Lung (tissue), 12 donors: Measurements from ENCODE around the gene TSEN2. TPM values are rescaled to one million over a fixed set of nuclear protein-coding genes. Genes with fewer than 3 reads are reported as not detected.
A peak's percentile ranks its signal among the peaks of the same experiment; 100 is the strongest.

Experiments
- ATAC-seq: fragments of 200-7000 bp; cut with Tn5 transposase; one replicate; pipeline ENCODE4 v1.9.1; 2020; ENCODE audit warnings: moderate number of reproducible peaks; ENCODE audit not compliant: insufficient read depth, low FRiP score
- DNase-seq, 3 donors: peaks; one replicate each; pipeline ENCODE4 v3.0.0-alpha.2; 2013 to 2017
- H3K27ac ChIP-seq, 2 donors: one replicate each; pipeline ENCODE4 v1.5.1; 2013; ENCODE audit warnings: mild to moderate bottlenecking in 2 of 2, moderate library complexity in 2 of 2, control low read depth in 1 of 2, inconsistent platforms in 1 of 2, low read depth in 1 of 2, low read length in 1 of 2
- H3K27me3 ChIP-seq, 3 donors: one replicate each; pipeline ENCODE4 v1.5.1; 2013; ENCODE audit warnings: low read length in 2 of 3; ENCODE audit not compliant: control insufficient read depth in 3 of 3, insufficient read depth in 3 of 3
- H3K36me3 ChIP-seq, 4 donors: one replicate each; pipeline ENCODE4 v1.5.1; 2013; ENCODE audit warnings: low read length in 4 of 4, mild to moderate bottlenecking in 1 of 4, moderate library complexity in 1 of 4; ENCODE audit not compliant: control insufficient read depth in 4 of 4, insufficient read depth in 4 of 4
- H3K4me1 ChIP-seq, 5 donors: one replicate each; pipeline ENCODE4 v1.5.1; 2013; ENCODE audit warnings: low read length in 5 of 5, mild to moderate bottlenecking in 2 of 5, moderate library complexity in 1 of 5; ENCODE audit not compliant: control insufficient read depth in 5 of 5, insufficient read depth in 5 of 5
- H3K4me3 ChIP-seq: one replicate; pipeline ENCODE4 v1.5.1; 2013; ENCODE audit warnings: mild to moderate bottlenecking, control low read depth, moderate library complexity
- H3K9ac ChIP-seq, 2 donors: one replicate each; pipeline ENCODE4 v1.5.1; 2013; ENCODE audit warnings: low read length in 2 of 2, control low read depth in 1 of 2; ENCODE audit not compliant: insufficient read depth in 1 of 2
- H3K9me3 ChIP-seq, 4 donors: one replicate each; pipeline ENCODE4 v1.5.1; 2013; ENCODE audit warnings: low read length in 3 of 4, mild to moderate bottlenecking in 1 of 4, moderate library complexity in 1 of 4; ENCODE audit not compliant: control insufficient read depth in 4 of 4, insufficient read depth in 3 of 4
- WGBS, 2 donors: extraction: QIAGEN DNeasy Blood & Tissue Kit; methylation state at CpG; one replicate each; pipeline ENCODE4 v1.1.7; 2013; 5-methylcytosine and 5-hydroxymethylcytosine counted together
- polyA plus RNA-seq, 2 donors: library from polyadenylated mRNA; stranded (reverse); fragments of 200-250 nt; gene quantifications; one replicate each; pipeline ENCODE4 v1.2.1, GENCODE V29; 2013
- total RNA-seq, 2 donors: library from RNA; depleted of rRNA in 1 of 2; stranded (reverse); fragments of >200 nt in 1 of 2; gene quantifications; one replicate each; pipeline ENCODE4 v1.2.1, GENCODE V29; 2014 to 2021
- TF ChIP-seq, protein P1 (sequence below): IDR thresholded peaks from 2 replicates; pipeline ENCODE4 v1.5.1; 2012; ENCODE audit warnings: mild to moderate bottlenecking; ENCODE audit errors: control extremely low read depth, extremely low read depth
- donor health status: control.
- donor health status: control.
- donor health status: Bipolar disorder and iron deficiency.
- donor health status: healthy.
- donor health status: DM: yes; HTN: yes; CAD: no.

Gene TSEN2
- total and polyA plus RNA-seq, 4 donors = 9.0 to 16.7 (median 15.6) TPM

DNA sequence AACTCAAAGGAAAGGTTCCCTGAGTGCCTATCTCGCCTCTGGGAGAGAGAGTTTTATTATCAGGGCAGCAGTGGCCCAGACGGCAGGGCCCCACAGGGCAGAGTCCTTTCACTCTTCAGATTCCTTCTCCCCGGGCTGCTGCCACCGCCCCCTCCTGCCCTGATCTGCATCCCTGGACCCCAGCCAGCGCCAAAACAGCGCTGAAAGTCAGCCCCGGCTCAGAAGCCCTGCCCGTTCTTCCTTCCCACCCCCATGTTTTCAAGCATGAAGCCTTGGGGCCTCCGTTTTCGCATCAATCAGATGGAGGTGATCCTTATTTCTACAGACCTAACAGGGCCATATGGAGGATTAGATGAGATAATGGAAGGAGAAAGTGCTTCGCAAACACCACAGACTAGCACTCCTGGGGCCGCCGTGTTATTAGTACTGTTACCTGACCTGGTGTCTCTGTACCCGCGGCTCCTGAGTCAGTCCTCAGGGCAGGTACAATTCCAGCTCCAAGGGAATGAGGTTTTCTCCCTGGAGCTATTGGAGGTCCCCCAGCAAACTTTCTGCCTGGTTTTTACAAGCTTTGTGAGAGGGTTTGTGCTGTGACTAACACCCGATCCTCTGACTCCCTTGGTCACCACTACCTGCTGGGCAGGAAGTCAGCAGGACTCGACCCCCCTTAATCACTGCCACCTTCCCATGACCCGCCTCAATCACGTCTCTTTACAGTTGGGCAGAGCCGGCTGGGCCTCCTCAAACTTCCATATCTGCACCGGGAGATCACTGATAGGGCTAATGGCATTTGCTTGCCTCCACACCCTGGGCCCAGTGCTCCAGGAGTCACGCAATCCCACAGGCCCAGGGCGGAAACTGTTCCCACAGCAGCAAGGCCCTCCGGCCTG lies 39.5 kb upstream of the TSEN2 start:
- H3K4me1 ChIP-seq = peaks cover 0 to 46% (median 11%) of the 10 kb centered on the region in 5 donors
- H3K4me3 ChIP-seq = no peak overlapping the region
- H3K27ac ChIP-seq = no peak overlapping the region
- TF ChIP-seq, protein P1, sequence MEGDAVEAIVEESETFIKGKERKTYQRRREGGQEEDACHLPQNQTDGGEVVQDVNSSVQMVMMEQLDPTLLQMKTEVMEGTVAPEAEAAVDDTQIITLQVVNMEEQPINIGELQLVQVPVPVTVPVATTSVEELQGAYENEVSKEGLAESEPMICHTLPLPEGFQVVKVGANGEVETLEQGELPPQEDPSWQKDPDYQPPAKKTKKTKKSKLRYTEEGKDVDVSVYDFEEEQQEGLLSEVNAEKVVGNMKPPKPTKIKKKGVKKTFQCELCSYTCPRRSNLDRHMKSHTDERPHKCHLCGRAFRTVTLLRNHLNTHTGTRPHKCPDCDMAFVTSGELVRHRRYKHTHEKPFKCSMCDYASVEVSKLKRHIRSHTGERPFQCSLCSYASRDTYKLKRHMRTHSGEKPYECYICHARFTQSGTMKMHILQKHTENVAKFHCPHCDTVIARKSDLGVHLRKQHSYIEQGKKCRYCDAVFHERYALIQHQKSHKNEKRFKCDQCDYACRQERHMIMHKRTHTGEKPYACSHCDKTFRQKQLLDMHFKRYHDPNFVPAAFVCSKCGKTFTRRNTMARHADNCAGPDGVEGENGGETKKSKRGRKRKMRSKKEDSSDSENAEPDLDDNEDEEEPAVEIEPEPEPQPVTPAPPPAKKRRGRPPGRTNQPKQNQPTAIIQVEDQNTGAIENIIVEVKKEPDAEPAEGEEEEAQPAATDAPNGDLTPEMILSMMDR = no peak
- no peaks in the 10 kb centered on the region for H3K9me3 ChIP-seq
- no peak overlapping the region for H3K9ac ChIP-seq
- H3K27me3 ChIP-seq = no peaks in the 10 kb centered on the region
- WGBS, 2 donors = 70 to 73% methylated on average over 24 of the region's 24 CpGs
- DNase-seq (peak; percentile 65 to 68 (median 67)), ATAC-seq (no peak)
- no peaks in the 10 kb centered on the region for H3K36me3 ChIP-seq

DNA sequence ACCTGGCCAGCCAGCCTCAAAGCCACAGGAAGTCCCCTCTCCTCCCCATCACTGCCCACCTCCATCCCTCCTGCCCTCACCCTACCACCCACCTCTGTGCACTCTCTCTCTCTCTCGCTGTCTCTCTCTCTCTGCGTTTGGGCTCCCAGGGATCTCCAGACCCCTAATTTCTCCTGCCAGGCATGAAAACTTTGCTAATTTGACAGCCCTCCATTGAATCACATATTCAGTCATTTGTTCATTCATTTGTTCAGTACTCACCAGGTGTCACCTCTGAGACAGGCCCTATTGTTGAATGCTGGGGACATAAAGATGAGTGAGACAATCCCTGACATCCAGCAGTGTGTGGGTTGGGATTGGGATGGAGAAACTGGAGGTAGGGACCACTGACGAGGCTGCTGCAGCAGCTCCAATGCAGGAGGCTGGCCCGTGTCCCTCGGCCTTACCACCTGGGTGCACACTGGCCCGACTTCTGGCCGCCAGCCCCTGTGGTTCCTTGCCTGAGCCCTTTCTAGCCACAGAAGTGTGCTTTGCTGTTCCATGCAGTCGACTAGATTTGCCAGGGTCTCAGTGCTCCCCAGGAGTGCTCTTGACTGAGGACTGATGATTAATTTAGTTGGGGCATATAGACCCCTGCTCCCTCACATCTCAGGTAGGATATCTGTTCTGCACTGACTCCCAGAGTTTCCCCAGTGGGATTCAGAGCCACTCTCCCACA lies 38.6 kb upstream of the TSEN2 start:
- Histone ChIP-seq H3K36me3 (no peaks in the 10 kb centered on the region), H3K4me3 (no peak overlapping the region), H3K4me1 (peaks cover 0 to 37% (median 7%) of the 10 kb centered on the region in 5 donors), H3K9me3 (no peaks in the 10 kb centered on the region), H3K27ac (no peak overlapping the region), H3K27me3 (no peaks in the 10 kb centered on the region), H3K9ac (no peak overlapping the region)
- ATAC-seq = no peak
- DNase-seq = no peak
- 95 to 97% methylated on average over 8 of the region's 8 CpGs for WGBS, 2 donors
- TF ChIP-seq, protein P1 = no peak

DNA sequence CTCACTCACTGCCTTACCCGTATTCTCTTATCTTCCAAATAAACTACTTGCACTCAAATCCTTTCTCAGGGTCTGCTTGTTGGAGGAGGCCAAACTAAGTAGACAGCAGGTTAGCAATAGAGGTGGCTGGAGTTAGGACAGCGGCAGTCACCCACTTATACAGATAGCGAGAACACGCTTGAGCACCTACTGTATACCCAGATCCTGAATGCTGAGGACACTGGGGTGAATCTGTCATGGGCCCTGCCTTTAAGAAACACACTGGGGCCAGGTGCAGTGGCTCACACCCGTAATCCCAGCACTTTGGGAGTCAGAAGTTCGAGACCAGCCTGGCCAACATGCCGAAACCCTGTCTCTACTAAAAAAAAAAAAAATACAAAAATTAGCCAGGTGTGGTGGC lies 38.0 kb upstream of the TSEN2 start:
- TF ChIP-seq, protein P1 = no peak
- no peak overlapping the region for H3K4me3 ChIP-seq
- H3K9ac ChIP-seq = no peak overlapping the region
- H3K27me3 ChIP-seq = no peaks in the 10 kb centered on the region
- DNase-seq = no peak
- no peaks in the 10 kb centered on the region for H3K9me3 ChIP-seq
- H3K4me1 ChIP-seq = peaks cover 0 to 32% (median 3%) of the 10 kb centered on the region in 5 donors
- WGBS, 2 donors = 88 to 95% methylated on average over 7 of the region's 7 CpGs
- no peaks in the 10 kb centered on the region for H3K36me3 ChIP-seq
- ATAC-seq = no peak
- H3K27ac ChIP-seq = no peak overlapping the region
